GM21423 (cell line): ENCODE results near the gene ZNF230.

ENCODE experiments used
- ATAC-seq: cut with Tn5 transposase; IDR thresholded peaks from one replicate; pipeline ENCODE4 v1.9.1; 2021; ENCODE audit warnings: mild to moderate bottlenecking, moderate library complexity; ENCODE audit not compliant: unreplicated experiment

The ZNF230 gene

DNA sequence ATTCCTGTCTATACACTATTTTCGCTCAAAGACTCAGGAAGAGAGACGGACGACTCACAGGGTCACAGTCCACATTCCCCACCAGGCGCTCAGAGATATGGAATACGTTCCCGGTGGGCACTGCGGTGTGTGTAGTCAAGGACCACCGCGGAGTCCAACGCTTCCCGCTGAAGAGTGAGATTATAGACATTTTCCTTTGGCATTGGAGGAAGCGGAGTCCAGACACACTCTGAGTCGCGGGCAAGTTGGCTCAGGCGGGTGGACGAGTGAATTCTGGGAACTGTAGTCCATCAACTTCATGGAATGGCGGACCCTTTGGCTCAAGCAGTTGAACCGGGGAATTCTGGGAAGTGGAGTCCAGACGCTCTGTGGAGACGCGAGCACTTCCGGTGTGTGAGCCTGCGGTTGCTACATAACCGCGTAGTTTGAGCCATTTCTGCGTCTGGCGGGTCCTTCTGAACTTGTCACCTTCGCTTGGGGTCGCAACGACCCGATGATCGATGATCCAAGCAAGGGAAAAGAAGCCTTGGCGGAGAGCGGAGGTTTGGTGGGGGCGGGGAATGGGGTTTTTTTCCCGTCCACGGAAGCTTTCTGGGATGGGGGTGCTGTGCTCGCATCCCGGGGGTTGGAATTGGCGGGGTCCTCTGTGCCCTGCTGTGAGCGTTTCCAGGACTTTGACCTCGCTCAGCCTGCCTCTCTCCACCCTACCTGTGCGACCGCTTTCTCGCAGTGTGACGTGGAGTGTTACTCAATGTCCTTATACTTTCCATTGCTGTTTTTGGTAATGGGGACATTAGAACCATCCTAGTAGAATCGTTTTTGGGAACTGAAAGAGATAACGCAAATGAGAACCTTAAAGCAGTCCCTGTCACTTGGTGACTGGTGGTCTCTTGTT, at the start of gene ZNF230:
TSS of gene ZNF230 (plus strand) at position 392 of the 895 bp plus-strand sequence. CDS start 4,122 bp downstream, outside the sequence.
- ATAC-seq, result peak; percentile 90

DNA sequence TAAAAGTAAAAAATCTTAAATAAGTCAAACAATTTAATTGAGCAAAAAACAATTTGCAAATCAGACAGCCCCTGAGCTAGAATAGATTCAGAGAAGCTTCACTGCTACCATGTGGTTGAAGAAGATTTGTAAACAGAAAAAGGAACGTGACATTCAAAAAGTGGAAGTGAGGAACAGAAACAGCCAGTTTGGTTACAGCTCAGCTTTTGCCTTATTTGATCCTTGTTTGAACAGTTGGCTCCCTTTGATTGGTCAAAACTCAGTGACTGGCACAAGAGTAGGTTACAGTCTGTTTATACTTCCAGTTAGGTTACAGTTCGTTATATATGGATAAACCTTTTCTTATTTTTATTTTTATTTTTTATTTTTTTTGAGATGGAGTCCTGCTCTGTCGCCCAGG, 45.9 kb upstream of the ZNF230 start:
- ATAC-seq, result no peak

DNA sequence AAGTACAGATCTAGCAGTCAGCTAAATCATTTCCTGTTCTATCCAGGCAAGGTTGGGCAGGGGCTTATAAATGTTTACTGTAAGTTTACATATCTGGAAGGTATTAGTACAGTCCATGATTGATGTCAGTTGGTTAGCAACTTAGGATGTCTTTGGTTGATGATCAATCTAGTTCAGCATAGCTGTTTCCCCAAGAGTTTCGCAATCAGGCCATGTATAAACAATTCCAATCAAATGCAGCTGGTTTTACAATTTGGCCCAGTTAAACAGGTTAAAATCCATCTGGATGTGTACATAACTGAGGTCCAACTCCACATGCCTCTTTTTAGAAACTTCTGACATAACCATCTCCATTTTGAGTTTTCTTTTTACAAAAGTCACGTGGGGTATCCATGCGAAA, 44.9 kb upstream of the ZNF230 start:
- ATAC-seq, result no peak

DNA sequence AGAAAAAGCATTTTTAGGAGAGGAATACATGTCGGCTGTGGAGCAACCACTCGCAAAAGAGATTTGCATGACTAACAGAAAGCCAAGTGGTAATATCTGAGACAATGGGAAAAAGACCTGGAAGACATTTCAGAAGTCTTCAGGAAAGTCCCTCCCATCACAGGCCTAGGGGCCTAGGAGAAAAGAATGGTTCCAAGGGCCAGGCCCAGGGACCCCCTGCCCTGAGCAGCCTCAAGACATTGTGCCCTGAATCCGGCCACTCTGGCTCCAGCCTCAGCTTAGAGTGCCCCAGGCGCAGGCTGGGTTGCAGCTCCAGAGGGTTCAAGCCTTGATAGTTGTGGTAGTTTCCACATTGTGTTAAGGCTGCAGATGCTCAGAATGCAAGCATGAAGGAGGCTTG, 42.3 kb upstream of the ZNF230 start:
- no peak for ATAC-seq

DNA sequence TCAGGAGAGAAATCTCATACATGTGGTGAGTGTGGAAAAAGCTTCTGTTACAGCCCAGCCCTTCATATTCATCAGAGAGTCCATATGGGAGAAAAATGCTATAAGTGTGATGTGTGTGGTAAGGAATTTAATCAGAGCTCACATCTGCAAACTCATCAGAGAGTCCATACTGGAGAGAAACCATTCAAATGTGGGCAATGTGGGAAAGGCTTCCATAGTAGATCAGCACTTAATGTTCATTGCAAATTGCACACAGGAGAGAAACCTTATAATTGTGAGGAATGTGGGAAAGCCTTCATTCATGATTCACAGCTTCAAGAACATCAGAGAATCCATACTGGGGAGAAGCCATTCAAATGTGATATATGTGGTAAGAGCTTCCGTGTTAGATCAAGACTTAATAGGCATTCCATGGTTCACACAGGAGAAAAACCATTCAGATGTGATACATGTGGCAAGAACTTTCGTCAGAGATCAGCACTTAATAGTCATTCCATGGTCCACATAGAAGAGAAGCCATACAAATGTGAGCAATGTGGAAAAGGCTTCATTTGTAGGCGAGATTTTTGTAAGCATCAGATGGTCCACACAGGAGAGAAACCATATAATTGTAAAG, 36.6 kb upstream of the ZNF230 start:
- ATAC-seq, result no peak

DNA sequence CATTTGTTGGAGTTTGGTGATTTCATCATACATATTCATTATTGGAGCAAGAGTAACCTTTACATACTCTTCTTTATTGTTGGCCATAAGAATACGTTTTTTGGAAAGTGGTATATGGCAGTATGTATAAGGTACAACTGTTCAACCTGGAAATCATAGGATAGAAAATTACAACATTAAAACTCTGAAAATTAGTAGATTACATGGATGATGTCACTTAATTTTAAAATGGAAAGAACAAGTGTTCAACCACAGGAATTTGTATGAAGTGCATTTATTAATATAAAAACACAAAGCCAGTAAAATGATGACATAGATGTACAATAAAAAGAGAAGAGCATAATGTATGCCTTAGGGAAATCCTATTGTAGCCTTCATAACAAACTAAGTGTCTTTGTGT, 26.0 kb upstream of the ZNF230 start:
- ATAC-seq, result no peak

DNA sequence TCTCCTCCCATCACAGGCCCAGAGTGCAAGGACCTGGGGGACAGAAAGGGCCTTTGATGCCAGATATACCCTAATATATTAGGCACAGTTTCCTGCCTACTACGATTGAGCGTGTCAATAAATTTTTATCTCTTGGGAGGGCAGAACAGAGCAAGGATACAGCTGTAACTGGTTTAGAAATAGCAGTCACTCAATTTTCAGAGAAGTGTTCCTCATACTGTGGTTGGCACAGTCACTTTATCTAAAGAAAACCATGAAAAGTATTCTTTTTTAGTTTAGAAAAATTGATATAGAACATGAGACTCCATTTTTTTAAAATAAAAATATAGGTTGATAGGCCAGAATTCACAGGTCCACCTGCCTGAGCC, 19.2 kb upstream of the ZNF230 start:
- ATAC-seq, result peak; percentile 7

DNA sequence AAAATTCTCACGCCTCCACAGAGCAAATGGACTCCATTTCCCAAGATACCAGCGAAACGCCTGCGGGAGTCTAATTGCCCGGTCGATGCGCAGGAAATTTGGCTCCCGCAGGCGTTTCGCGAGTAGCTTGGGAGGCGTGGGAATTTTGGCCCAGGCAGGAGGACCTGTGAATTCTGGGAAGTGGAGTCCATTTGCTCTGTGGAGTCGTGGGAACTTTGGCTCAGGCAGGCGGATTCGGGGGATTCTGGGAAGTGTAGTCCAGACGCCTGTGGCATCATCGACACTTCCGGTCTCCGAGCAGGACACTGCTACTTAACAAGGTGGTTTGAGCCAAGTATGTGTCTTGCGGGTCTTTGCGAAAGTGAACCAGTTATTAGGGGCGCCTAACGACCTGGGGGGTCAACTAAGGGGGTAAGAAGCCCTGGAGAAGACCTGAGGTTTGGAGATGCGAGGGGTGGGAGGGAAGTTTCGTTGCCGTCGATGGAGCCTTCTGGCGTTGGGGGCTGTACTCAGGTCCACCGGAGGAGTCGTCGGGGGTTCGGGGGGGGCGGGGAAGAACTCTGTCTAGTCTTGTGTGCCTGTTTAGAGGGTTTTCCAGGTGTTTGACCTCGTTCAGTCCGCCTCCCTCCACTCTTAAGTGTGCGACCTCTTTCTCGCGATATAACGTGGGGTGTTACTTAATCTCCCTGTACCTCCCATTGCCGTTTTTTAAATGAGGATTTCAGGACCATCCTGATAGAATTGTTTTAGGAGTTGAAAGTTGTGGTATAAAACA, 18.7 kb upstream of the ZNF230 start, which contains the start of gene ZNF155:
TSS of gene ZNF155 (plus strand) at position 277 of the 775 bp plus-strand sequence. CDS start 4,356 bp downstream, outside the sequence.
- ATAC-seq, result peak; percentile 88

DNA sequence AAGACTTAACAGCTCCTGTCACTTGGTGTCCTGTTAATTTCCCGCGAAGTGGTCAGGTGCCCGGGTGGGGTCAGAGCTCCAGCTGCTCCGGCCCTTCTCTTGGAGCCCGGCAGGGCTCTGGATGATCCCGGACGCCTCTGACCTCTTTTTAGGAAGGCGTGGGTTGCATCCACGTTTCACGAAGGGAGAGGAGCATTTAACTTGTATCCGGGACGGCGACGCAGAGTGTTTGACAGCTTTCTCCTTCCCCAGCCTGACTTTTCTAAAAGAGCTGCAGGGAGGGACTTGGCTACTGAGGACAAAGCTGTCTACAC, 18.1 kb upstream of the ZNF230 start:
- no peak for ATAC-seq

DNA sequence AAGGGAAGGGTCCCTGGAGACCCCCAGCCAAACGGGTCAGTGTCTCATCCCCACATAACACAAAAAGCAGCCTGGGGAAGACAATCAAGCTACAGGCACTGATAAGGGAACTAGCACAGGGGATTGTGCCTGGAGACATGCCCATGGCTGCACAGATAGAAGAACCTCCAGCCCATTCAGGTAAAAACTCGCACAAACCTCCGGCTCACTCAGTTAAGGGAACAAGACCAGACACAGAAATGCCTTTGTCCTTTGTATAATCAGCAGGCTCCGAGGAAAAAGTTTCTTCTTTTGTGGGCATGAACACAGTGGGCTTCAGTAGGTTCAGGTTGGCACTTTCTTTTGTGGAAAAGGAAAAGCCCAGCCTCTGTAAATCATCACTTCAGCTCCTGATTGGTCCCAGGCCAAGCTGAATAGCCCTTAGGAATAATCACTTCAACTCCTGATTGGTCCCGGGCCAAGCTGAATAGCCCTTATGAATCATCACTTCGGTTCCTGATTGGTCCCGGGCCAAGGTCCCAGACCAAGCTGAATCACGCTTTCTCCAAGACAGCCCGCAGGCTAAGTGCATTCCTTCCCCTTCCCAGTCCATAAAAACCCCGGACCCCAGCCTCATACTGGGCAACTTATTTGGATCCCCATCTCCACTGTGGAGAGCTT, 5.0 kb upstream of the ZNF230 start:
- no peak for ATAC-seq

DNA sequence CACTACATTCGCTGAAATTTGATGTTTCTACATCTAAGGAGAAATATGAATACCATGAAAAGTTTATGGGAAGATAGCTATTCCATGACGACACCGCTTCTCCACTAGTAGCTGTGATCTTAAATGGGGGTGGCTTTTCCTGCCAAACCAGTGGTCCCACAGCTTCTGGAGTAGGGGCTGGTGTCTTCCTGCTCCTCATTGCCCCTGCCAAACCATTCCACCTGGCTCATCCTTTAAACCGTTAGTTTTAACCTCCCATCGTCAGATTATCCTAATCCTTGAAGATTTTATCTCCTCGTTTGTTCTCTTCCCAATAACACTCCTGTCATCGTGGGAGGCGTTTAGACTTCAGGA, 568 bp upstream of the ZNF230 start:
- no peak for ATAC-seq

DNA sequence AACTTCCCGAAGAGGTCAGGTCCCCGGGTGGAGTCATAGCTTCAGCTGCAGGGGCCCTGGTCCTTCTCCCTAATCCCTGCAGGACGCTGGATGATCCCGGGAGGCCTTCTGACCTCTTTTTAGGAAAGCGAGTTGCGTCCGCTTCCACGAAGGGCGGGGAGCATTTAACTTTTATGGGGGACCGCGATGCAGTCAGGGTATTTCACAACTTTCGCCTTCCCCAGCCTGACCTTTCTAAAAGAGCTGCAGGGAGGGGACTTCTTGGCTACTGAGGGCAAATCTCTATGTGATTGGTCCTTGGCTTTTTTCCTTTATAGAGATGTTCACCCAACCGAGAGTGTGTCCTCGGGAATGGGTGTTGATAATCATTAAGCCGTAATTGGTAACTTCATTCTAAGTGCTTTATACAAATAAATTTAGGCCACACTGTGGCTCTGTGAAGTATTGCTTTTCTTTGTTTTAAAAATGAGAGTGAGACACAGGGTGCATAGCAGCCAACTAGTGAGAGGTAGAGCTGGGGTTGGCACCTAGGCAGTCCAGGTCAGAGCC, 778 bp downstream of the ZNF230 start:
- ATAC-seq, result peak; percentile 15

DNA sequence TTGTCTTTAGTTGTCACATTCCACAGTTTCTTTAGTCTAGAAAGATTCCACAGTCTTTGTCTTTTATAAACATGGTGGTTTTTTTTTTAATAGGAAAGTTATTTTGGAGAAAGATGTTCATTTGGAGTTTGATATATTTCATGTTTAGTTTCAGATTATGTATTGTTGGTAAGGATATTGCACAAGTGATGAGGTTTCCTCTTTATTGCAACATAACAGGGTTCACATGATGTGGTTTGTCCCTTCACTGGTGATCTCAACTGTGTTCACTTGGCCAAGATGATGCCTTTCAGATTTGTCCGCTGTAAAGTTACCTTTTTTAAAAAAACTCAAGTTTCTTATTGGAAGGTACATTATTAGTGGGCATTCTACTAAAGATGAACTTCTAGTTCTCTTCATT, 3.2 kb downstream of the ZNF230 start:
- ATAC-seq, result no peak

DNA sequence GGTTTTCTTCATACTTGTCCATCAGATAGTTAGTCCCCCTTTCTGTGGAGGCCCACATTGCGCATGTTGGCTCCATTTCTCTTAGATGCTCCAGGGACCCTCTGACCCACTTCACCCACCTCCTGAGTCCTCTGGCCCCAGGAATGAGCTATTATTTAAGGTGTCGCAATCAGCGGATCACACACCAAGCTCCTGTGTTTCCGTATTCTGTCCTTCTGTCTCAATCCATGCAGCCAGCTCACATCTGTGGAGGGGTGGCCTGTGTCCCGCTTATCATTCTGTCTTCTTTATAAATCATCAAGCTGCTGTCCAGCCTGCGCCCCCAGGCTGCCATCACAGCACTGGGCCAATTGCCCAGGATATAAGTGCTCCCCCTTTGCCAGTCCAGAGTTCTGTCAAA, 4.7 kb downstream of the ZNF230 start:
- ATAC-seq, result no peak

DNA sequence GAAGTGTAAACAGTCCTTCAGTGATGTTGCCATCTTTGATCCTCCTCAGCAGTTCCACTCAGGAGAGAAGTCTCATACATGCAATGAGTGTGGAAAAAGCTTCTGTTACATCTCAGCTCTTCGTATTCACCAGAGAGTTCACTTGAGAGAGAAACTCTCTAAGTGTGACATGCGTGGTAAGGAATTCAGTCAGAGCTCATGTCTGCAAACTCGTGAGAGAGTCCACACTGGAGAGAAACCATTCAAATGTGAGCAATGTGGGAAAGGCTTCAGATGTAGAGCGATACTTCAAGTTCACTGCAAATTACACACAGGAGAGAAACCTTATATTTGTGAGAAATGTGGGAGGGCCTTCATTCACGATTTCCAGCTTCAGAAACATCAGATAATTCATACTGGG, 7.7 kb downstream of the ZNF230 start:
- ATAC-seq, result no peak

DNA sequence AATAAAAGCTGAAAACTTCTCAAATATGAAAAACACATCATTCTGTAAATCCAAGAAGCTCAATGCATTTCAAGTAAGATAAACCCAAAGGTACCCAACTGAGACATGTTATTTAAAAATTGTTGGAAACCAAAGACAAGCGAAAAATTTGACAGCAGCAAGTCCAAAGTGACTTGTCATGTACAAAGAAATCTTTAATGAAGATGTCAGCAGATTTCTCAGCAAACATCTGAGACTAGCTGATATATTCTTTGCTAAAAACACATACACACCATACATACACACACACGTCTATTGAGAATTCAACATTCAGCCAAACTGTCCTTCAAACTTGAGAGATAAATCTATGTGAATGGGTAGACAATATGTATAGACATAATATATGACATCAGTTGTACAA, 16.7 kb downstream of the ZNF230 start:
- ATAC-seq, result no peak

DNA sequence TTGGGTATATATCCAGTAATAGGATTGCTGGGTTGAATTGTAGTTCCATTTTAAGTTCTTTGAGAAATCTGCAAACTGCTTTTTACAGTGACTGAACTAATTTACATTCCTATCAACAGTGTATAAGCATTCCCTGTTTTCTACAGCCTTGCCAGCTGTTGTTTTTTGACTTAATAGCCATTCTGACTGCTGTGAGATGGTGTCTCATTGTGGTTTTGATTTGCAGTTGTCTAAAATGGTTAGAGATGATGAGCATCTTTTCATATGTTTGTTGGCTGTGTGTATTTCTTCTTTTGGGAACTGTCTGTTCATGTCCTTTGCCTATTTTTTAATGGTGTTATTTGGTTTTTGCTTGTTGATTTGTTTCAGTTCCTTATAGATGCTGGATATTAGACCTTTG, 18.5 kb downstream of the ZNF230 start:
- ATAC-seq, result no peak

DNA sequence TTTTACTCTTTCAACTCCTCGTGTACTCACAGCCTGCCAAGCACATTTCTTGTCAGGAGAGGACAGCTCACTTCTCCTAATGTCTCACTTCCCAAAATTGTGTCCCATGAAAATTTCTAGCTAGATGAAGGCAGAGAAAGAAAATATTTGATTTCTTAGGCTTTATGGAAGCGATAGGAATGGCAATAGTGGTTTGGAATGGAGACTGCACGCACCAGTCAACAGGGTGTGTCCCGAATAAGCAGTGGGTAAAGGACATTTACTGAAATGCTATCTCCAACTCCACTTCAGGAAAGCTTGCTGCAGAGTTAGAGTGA, 22.1 kb downstream of the ZNF230 start:
- no peak for ATAC-seq

DNA sequence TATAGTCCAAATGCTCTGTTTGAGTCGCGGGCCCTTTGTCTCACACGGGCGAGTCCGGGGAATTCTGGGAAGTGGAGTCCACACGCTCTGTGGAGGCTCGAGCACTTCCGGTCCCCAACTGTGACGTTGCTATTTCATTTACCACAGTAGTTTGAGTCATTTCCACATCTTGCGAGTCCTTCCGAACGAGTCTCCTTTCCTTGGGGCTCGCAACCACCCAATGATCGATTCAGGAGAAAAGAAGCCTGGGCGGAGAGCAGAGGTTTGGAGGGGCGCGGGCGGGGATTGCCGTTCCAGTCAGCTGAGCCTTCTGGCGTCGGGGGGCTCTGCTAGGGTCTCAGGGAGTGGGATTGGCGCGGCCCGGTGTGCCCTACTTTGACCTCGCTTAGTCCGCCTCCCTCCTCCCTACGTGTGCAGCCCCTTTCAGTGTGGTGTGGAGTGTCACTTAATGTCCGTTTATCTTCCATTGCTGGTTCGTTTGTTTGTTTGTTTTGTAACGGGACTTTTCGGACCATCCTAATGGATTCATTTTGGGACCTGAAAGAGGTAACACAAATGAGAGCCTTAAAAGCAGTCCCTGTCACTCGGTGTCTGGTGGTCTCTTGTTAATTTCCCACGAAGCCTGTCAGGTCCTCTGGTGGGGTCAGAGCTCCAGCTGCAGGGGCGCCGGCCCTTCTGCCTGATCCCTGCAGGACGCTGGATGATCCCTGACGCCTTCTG, 22.6 kb downstream of the ZNF230 start, which contains the start of gene ZNF222:
TSS of gene ZNF222 (plus strand) at position 163 of the 720 bp plus-strand sequence. CDS start at position 221, 58 bp downstream.
- ATAC-seq, result peak; percentile 96

DNA sequence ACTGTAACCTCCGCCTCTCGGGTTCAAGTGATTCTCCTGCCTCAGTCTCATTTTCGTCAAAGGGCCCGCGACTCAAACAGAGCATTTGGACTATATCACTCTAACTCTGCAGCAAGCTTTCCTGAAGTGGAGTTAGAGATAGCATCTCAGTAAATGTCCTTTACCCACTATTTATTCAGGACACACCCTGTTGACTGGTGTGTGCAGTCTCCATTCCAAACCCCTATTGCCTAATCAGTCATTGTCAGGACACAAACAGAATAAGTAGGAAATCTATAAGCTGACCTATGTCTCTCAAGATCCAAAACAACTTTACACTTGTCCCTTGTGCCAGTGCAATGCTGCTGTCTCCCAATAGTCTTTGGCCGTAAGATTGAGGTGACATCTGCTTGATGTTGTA, 23.9 kb downstream of the ZNF230 start:
- ATAC-seq, result no peak
